ENCODE measurements around the gene SMG6. TPM values are rescaled to one million over a fixed set of nuclear protein-coding genes. Genes with fewer than 3 reads are reported as not detected.
"Not testable (repeated sequence)": the region's sequence is repeated elsewhere in the genome, so short reads cannot be mapped to it uniquely, and the experiment has no call there.

Gene SMG6
- total RNA-seq, 1 experiment from 2014 or later, result 33.8 TPM

GRCh38 chr17:2202996-2203575, 100.5 kb downstream of the SMG6 start:
- no peak for DNase-seq
- no TSS peak for BruUV-seq (replicated peaks)
- CTCF ChIA-PET, result interaction anchor here (0.7 kb wide), 1 partner anchor 229 kb away, joined by 3 read pairs; no protein-coding TSS in a partner anchor
- H3K4me3 ChIP-seq (ENCODE audit: low read depth, low read length), result no peak overlapping the region
- H3K9me3 ChIP-seq, result no peaks in the 10 kb centered on the region
- no peaks in the 10 kb centered on the region for H3K9me3 Mint-ChIP-seq (ENCODE audit: unreplicated experiment)
- H3K27ac Mint-ChIP-seq (ENCODE audit: unreplicated experiment), result no peak overlapping the region
- H3K4me3 Mint-ChIP-seq (ENCODE audit: unreplicated experiment), result no peak overlapping the region
- H3K36me3 ChIP-seq (ENCODE audit: control insufficient read depth, insufficient read depth, low read length), result no peaks in the 10 kb centered on the region
- no peaks in the 10 kb centered on the region for H3K4me1 ChIP-seq
- TF ChIP-seq, protein P1, sequence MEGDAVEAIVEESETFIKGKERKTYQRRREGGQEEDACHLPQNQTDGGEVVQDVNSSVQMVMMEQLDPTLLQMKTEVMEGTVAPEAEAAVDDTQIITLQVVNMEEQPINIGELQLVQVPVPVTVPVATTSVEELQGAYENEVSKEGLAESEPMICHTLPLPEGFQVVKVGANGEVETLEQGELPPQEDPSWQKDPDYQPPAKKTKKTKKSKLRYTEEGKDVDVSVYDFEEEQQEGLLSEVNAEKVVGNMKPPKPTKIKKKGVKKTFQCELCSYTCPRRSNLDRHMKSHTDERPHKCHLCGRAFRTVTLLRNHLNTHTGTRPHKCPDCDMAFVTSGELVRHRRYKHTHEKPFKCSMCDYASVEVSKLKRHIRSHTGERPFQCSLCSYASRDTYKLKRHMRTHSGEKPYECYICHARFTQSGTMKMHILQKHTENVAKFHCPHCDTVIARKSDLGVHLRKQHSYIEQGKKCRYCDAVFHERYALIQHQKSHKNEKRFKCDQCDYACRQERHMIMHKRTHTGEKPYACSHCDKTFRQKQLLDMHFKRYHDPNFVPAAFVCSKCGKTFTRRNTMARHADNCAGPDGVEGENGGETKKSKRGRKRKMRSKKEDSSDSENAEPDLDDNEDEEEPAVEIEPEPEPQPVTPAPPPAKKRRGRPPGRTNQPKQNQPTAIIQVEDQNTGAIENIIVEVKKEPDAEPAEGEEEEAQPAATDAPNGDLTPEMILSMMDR (IDR thresholded peaks at IDR 0.05; ENCODE audit: insufficient read depth in 1 of 2, low read depth in 1 of 2, low read length in 1 of 2, severe bottlenecking in 1 of 2, unreplicated experiment in 1 of 2), result no peak
- H3K27me3 Mint-ChIP-seq (ENCODE audit: insufficient read depth, unreplicated experiment), result no peaks in the 10 kb centered on the region
- peaks cover 6% of the 10 kb centered on the region for H3K36me3 Mint-ChIP-seq (ENCODE audit: insufficient read depth, unreplicated experiment)
- no peaks in the 10 kb centered on the region for H3K4me1 Mint-ChIP-seq (ENCODE audit: low read depth, unreplicated experiment)
- POLR2A ChIA-PET, result no interaction called here
- H3K27me3 ChIP-seq (replicated peaks; ENCODE audit: control insufficient read depth, insufficient read depth, low read length), result no peaks in the 10 kb centered on the region
- intact Hi-C loops (cut with micrococcal nuclease; ENCODE audit: unreplicated experiment), result no loop called here

DNA sequence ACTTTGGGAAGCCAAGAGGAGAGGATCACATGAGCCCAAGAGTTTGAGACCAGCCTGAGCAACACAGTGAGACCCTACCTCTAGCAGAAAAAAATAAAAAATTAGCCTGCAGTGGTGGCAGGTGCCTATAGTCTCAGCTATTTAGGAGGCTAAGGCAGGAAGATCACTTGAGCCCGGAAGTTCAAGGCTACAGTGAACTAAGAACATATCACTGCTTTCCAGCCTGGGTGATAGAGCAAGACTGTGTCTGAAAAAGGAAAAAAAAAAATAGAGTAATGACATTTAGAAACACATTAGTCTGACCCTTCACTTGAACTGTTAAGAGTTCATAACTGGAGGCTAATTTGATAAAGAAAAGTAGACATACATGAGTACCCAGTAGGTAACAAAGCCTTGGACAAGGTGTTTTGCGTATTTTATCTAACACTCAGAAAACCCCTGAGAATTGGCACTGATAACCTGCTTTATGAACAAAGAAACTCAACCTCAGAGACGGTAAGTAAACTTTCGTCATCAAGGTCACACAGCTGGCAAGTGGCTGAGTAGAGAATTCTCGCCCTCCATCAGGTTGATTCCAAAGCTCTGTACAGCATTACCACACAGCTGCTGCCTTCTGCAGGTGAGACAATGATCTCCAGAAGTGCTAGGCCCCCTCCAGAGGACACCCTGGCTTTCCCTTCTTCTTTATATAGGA, 101.1 kb downstream of the SMG6 start:
- CTCF ChIA-PET, result no interaction called here

DNA sequence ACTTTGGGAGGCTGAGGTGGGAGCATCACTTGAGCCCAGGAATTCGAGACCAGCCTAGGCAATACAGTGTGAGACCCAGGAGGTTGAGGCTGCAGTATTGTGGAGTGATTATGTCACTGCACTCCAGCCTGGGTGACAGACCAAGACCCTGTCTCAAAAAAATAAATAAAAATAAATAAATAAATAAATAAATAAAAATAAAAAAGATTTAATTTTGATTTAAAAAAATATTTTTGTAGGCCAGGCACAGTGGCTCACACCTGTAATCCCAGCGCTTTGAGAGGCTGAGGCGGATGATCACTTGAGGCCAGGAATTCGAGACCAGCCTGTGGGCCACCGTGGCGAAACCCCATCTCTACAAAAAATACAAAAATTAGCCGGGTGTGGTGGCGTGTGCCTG, 104.2 kb downstream of the SMG6 start:
- CTCF ChIA-PET; H3K27ac Mint-ChIP-seq (ENCODE audit: unreplicated experiment); H3K4me3 Mint-ChIP-seq (ENCODE audit: unreplicated experiment); H3K27me3 Mint-ChIP-seq (ENCODE audit: insufficient read depth, unreplicated experiment); POLR2A ChIA-PET; H3K27me3 ChIP-seq (replicated peaks; ENCODE audit: control insufficient read depth, insufficient read depth, low read length); H3K4me1 Mint-ChIP-seq (ENCODE audit: low read depth, unreplicated experiment); intact Hi-C loops (cut with micrococcal nuclease; ENCODE audit: unreplicated experiment); H3K4me3 ChIP-seq (ENCODE audit: low read depth, low read length); DNase-seq; H3K9me3 Mint-ChIP-seq (ENCODE audit: unreplicated experiment); H3K4me1 ChIP-seq; H3K9me3 ChIP-seq; BruUV-seq (replicated peaks); H3K36me3 ChIP-seq (ENCODE audit: control insufficient read depth, insufficient read depth, low read length): not testable (repeated sequence)
- peaks cover 17% of the 10 kb centered on the region for H3K36me3 Mint-ChIP-seq (ENCODE audit: insufficient read depth, unreplicated experiment)

More for the DNA sequence above, 101.1 kb downstream of the SMG6 start:
- intact Hi-C loops (cut with micrococcal nuclease; ENCODE audit: unreplicated experiment), result no loop called here
- H3K9me3 ChIP-seq, result no peaks in the 10 kb centered on the region
- H3K27me3 Mint-ChIP-seq (ENCODE audit: insufficient read depth, unreplicated experiment), result no peaks in the 10 kb centered on the region
- H3K4me3 ChIP-seq (ENCODE audit: low read depth, low read length), result no peak overlapping the region
- no peaks in the 10 kb centered on the region for H3K27me3 ChIP-seq (replicated peaks; ENCODE audit: control insufficient read depth, insufficient read depth, low read length)
- H3K36me3 Mint-ChIP-seq (ENCODE audit: insufficient read depth, unreplicated experiment), result peaks cover 6% of the 10 kb centered on the region
- POLR2A ChIA-PET, result no interaction called here
- BruUV-seq (replicated peaks), result no TSS peak
- H3K4me1 Mint-ChIP-seq (ENCODE audit: low read depth, unreplicated experiment), result no peaks in the 10 kb centered on the region
- no peak overlapping the region for H3K4me3 Mint-ChIP-seq (ENCODE audit: unreplicated experiment)
- H3K4me1 ChIP-seq, result no peaks in the 10 kb centered on the region
- no peaks in the 10 kb centered on the region for H3K9me3 Mint-ChIP-seq (ENCODE audit: unreplicated experiment)
- TF ChIP-seq, protein P1 (IDR thresholded peaks at IDR 0.05; ENCODE audit: insufficient read depth in 1 of 2, low read depth in 1 of 2, low read length in 1 of 2, severe bottlenecking in 1 of 2, unreplicated experiment in 1 of 2), result no peak
- no peak for DNase-seq
- H3K27ac Mint-ChIP-seq (ENCODE audit: unreplicated experiment), result no peak overlapping the region
- no peaks in the 10 kb centered on the region for H3K36me3 ChIP-seq (ENCODE audit: control insufficient read depth, insufficient read depth, low read length)
